ENCODE measurements around the gene ARHGEF12. TPM values are rescaled to one million over a fixed set of nuclear protein-coding genes. Genes with fewer than 3 reads are reported as not detected.

Gene ARHGEF12
- total RNA-seq, 1 donor from 2014 or later: 138 TPM

DNA sequence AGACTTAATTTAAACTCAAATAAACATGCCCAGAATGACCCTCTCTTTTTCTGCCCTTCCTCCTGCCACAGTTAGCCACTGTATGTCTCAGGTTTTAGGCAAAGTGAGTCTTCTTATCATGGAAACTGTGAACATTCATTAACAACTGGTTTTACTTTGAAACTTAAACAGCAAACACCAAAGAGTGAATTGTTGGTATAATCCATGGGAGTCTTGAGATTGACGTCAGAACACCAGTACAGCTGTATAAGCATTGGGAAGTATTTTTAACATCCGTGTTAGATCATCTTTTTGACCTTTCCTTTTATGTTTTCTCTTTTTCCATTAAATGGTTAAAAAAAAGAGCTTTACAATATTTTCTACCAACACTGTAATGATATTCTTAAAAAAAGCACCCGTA, 38.9 kb downstream of the ARHGEF12 start:
- intact Hi-C loops (cut with DNase I): no loop called here
- no peak for DNase-seq (ENCODE audit: low spot score)

- intact Hi-C loops (cut with DNase I): no loop called here
- no peak for DNase-seq (ENCODE audit: low spot score)
These were observed 40.5 kb downstream of the ARHGEF12 start for GRCh38 chr11:120376547-120377182.

DNA sequence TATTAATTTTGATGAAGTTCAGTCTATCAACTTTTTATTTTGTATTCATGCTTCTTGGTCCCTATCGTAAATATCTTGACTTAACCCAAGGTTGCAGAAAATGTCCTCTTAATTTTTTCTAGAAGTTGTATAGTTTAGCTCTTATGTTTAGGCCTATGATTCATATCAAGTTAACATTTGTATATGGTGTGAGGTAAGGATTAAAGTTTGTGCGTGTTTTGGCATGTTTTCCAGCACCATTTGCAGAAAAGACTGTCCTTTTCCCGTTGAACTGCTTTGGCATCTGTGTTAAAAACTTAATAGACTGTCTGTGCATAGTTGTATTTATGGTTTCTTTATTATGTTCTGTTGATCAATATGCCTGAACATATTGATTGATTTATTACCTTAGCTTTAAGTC, 42.3 kb downstream of the ARHGEF12 start:
- intact Hi-C loops (cut with DNase I): no loop called here
- no peak for DNase-seq (ENCODE audit: low spot score)

DNA sequence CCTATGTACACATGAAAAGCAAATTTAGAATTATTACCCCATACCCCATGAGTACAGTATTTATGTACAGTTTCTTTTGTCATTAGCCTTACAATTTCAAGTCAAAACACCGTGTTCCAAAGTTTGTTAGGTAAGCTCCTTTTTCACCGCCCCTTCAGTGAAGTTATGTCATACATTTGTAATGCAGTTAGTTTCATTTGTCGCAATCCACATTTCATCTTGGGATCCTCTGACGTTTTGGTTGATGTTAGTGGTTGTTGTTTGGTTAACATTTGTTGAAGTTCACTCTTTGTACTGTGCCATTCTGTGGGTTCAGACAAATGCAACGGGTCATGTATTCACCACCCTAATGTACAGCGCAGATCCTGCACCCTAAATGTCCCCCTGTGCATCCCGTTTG, 45.2 kb downstream of the ARHGEF12 start:
- intact Hi-C loops (cut with DNase I): no loop called here
- no peak for DNase-seq (ENCODE audit: low spot score)

DNA sequence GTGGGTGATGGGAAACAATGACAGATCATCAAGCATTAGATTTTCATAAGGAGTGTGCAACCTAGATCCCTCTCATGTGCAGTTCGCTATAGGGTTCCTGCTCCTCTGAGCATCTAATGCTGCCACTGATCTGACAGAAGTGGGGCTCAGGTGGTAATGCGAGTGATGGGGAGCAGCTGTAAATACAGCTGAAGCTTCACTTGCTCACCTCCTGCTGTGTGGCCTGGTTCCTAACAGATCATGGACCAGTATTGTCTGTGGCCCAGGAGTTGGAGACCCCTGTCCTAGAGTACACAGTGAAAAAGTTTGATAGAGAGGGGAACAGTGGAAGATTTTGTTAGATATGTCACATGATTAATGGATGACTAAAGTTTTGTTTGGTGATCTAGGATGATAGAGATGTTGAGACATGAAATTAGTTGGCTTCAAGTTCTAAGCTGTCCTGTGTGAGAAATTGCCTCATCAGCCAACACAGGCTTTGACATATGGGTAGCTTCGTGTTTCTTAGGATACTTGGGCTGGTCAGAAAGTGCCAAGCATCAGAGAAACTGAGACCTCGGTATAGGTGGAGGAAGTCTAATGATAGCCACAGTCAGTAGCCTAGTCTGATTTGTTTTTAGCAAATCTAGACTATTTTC, 47.4 kb downstream of the ARHGEF12 start:
- no peak for DNase-seq (ENCODE audit: low spot score)
- intact Hi-C loops (cut with DNase I): no loop called here

DNA sequence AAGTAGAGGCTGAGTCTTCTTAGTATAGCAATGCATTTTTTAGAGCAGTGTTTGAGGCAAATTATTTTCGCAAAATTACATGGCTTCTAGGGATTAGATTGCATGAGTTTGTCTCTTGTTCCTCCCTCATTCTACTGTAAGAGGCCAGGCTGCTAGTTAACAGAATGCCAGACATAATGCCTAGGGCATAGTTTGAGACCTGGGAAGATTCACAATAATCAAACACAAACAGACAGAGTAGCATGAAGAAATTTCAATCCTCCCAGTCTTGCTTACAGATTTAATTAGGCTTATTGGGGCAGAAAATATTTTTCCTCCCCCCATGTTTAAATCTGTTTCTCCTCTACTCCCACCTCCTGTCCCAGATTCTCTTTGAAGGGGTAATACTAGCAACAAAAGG, 48.3 kb downstream of the ARHGEF12 start:
- no peak for DNase-seq (ENCODE audit: low spot score)
- intact Hi-C loops (cut with DNase I): no loop called here

GRCh38 chr11:120385110-120385509, 48.9 kb downstream of the ARHGEF12 start:
- intact Hi-C loops (cut with DNase I): no loop called here
- DNase-seq (ENCODE audit: low spot score): no peak

DNA sequence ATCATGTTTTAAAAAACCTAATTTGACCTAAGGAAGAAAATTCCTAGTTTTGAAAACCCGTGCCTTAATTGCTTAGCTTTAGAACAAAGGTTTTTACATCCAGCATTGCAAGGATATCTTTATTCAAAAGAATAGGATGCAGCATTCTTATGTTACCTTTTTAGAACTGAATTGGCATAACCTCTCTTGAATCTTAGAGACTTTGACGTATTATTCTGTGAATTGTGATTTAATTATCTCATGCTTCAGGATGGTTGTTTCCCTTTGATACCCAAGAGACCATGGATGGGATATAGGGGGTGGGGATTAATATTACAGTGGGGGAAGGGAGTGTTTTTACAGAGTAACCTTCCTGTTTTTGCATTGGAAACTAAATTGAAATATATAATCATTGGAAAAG, 49.4 kb downstream of the ARHGEF12 start:
- intact Hi-C loops (cut with DNase I): no loop called here

GRCh38 chr11:120386318-120386717, 50.1 kb downstream of the ARHGEF12 start:
- no peak for DNase-seq (ENCODE audit: low spot score)
- intact Hi-C loops (cut with DNase I): no loop called here

More for the DNA sequence above, 49.4 kb downstream of the ARHGEF12 start:
- no peak for DNase-seq (ENCODE audit: low spot score)

- DNase-seq (ENCODE audit: low spot score): no peak
- intact Hi-C loops (cut with DNase I): no loop called here
These were observed 50.7 kb downstream of the ARHGEF12 start for GRCh38 chr11:120386774-120387371.

- intact Hi-C loops (cut with DNase I): no loop called here
- DNase-seq (ENCODE audit: low spot score): no peak
These were observed 52.0 kb downstream of the ARHGEF12 start for GRCh38 chr11:120388261-120388660.

- DNase-seq (ENCODE audit: low spot score): no peak
- intact Hi-C loops (cut with DNase I): no loop called here
These were observed 53.7 kb downstream of the ARHGEF12 start for GRCh38 chr11:120389693-120390584.

DNA sequence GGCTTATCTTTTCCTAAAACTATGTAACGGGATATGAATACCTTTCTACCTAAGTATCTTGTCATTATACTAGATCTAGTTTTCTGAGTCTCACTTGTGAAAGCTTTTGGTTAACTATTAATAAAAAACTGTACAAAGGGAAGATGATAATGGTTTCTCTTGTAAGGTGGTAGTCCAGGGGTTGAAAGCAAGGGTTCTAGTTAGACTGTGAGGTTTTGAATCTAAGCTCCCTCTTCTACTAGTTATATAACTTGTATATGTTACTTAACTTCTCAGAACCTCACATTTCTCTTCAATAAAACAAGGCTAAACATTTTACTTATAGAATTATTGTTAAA, 54.3 kb downstream of the ARHGEF12 start:
- DNase-seq (ENCODE audit: low spot score): no peak
- intact Hi-C loops (cut with DNase I): no loop called here

DNA sequence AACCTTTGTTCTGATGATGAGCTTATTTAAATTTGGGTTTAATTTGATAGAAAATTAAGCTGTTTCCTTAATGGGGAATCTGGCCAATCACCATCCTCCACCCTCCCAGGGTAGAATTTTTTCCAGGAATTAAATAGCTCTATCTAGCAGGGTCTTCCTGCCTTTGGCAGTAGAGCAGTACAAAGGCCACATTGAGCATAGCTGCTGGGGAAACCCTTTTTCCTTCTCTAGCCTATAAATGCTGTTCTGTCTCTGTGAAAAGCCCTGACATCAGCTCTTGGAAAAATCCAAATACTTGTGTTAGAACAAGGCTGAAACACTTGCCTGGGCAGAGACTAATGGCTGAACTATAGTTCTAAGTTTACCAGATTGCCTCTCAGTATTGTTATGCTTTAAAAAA, 55.1 kb downstream of the ARHGEF12 start:
- no peak for DNase-seq (ENCODE audit: low spot score)
- intact Hi-C loops (cut with DNase I): no loop called here

DNA sequence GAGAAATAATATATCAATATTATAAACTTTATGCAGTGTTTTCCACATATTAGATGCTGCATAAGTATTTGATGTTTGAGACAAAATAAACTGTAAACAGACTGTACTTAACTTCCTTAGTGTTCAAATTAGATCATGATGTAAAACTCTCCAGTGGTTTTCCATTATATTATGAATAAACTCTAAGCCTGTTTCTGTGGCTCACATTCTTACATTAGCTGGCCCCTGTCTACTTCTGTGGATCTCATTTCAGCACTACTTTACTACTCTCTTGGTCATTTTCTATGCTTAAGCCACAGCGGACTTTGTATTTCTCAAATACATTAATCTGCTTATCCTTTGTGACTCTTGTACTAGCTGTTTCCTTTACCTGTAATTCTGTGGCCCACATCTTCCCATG, 55.6 kb downstream of the ARHGEF12 start:
- intact Hi-C loops (cut with DNase I): no loop called here
- DNase-seq (ENCODE audit: low spot score): no peak

GRCh38 chr11:120392314-120392713, 56.1 kb downstream of the ARHGEF12 start:
- intact Hi-C loops (cut with DNase I): no loop called here
- DNase-seq (ENCODE audit: low spot score): no peak

DNA sequence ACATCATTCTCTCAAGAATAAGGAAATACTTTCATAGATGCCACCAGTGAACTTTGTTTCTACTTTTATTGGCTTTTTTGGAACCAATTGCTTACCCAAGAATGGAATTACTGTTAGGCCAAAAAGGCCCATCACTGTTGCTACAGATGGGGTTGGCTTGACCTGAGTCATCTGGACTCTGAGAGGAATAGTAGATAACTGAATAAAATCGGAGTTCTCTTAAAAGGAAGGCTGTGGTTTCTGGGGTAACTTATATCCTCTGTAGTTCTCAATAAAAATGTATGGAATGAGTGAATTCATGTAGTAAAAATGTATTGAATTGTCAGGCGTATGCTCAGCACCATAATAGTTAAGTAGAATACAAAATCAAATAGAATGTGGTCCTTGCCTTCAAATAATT, 56.6 kb downstream of the ARHGEF12 start:
- DNase-seq (ENCODE audit: low spot score): no peak
- intact Hi-C loops (cut with DNase I): no loop called here

DNA sequence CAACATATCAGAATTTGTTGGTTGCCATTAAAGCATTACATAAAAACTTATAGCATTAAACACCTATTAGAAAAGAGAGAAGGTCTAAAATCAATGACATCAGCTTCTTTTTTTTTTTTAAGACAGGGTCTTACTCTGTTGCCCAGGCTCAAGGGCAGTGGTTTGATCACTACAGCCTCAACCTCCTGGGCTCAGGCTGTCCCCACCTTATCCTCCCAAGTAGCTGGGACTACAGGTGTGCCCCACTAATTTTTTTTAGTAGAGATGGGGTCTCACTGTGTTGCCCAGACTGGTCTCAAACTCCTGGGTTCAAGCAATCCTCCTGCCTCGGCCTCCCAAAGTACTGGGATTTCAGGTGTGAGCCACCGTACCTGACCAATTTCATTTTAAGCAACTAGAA, 57.9 kb downstream of the ARHGEF12 start:
- no peak for DNase-seq (ENCODE audit: low spot score)
- intact Hi-C loops (cut with DNase I): no loop called here

- intact Hi-C loops (cut with DNase I): no loop called here
- DNase-seq (ENCODE audit: low spot score): no peak
These were observed 59.6 kb downstream of the ARHGEF12 start for GRCh38 chr11:120395778-120396177.

- no peak for DNase-seq (ENCODE audit: low spot score)
- intact Hi-C loops (cut with DNase I): no loop called here
These were observed 61.9 kb downstream of the ARHGEF12 start for GRCh38 chr11:120398132-120398531.

Measured in cardiac septum (tissue), 1 donor.